ENCODE data around the gene C20orf141.
A peak's percentile ranks its signal among the peaks of the same experiment; 100 is the strongest.
"Not testable (repeated sequence)": the region's sequence is repeated elsewhere in the genome, so short reads cannot be mapped to it uniquely, and the experiment has no call there.

The C20orf141 gene

DNA sequence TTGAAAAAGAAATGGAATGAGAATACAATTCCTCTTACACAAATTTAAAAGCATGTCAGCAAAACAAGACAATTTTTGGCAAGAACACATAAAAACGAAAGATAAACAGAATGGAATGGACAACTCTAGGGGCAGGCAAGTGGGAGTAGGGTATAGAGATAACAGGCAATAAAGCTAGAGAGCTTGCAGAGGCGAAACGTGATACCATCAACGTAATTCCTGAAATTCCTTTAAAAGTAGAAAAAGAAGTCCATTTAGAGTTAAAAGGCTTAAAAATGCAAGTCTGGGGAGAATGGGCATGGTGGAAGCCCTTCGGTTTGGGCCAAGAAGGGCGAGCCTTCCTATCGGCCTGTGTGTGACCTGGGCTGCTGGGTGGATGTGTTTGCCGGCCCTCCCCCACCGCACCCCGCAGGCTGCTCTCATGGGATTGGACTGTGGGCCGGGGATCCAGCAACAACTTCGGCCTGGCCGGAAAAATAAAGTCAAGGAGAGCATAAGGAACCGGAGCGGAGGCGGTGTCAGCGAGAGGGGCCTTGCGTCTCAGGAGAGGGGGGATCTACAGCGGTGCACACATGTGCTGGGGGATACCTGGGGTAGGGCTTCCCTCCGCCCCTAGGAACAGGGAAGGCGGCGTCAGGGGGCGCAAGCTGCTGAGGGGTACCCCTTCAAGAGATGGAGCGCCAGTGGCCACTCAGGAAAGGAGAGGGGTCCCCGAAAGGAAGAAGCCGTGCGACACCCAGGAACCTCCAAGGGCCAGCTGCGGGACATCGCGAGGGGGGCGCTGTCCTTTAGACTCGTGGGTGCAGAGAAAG, 5.5 kb downstream of the C20orf141 start:
- DNase-seq (ENCODE audit: low spot score): no peak

DNA sequence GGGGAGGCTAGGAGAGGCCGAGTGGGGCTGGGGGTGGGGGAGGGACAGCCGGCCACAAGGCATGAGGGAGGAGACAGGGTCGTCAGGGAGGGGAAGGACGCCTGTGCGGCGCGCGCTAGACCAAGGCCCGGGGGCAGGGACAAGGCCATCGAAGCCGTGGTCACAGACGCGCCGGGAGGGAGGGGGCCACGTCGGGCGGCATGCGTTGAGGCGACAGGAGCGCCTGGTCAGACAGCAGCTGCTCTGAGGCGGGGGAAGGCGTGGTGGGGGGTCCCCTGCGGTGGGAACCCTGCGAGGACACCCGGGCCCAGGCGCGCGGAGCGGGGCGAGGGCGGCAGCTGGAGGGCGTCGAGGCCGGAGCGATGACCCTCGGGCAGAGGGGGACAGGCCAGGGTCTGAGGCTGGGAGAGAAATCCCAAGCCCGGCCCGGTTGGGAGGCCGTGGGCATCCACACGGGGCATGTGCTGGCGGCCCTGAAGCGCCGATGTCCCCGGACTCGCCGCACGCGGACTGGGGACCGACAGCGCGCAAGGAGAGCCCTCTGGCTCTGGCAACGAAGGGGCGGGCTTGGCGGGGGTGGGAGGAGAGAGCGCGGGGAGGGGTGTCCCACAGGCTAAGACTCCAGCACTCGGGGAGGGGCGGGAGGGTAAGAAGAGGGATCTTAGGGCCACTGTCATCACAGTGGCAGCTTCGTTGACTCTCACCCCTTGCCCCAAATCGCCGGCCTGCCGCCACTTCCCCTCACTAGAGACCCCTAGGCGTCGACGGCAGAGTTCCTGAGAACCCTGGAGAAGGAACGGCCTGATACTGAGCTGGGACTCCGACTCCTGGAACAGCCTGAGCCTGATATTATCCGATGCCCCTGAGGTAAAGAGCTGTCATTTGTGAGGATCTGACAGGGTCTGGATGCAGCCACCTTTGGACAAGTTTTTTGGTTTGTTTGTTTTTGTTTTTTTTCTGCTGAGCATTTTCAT, 6.4 kb downstream of the C20orf141 start:
- no peak for DNase-seq (ENCODE audit: low spot score)

GRCh38 chr20:2822073-2822472, 7.3 kb downstream of the C20orf141 start:
- peak; percentile 12 for DNase-seq (ENCODE audit: low spot score)

DNA sequence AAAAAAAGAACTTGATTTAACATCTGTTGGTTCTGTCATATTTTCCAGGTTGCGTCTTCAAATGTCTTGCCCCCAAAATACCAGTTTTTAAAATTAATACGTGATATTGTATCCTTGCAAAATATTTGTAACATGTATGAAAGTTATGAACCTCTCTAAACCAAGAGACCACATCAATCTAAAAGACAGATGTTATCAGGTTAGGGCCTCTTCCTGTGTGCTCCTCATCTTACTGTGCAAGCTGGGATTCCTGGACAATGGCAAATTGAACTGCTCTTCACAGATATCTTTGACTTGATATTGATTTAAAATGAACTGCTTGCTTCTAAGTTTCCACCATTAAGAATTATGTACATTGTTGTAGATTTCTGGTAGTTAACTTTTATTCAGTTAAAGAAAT, 11.0 kb downstream of the C20orf141 start:
- no peak for DNase-seq (ENCODE audit: low spot score)

DNA sequence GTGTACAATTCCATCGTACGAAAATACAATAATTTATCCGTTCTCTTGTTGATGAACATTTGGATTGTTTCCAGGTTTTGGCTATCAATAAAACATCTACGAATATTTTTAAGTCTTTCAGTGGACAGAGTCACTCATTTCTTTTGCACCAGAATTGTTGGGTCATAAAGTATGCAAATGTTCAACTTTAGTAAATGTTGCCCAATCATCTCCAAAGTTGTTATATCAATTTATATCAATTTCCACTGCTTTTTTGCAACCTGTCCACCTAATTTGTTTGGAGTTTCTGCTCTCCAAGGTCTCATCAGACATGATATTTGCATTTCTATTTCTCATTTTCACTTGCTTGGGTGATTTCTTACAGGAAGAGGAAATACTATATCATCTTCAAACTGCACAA, 11.9 kb downstream of the C20orf141 start:
- no peak for DNase-seq (ENCODE audit: low spot score)

DNA sequence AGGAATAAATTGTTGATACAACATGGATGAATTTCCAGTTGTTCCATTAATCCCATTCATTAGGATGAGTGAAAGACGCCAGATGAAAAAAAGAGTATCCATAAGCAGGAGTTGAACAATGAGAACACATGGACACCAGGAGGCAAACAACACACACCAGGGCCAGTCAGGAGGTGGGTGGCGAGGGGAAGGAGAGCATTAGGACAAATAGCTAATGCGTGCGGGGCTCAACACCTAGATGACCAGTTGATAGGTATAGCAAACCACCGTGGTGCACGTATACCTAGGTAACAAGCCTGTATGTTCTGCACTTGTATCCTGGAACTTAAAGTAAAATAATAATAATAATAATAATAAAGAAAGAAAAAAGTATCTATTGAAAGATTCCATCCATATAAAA, 14.6 kb downstream of the C20orf141 start:
- no peak for DNase-seq (ENCODE audit: low spot score)

GRCh38 chr20:2831206-2831605, 16.4 kb downstream of the C20orf141 start:
- not testable (repeated sequence) for DNase-seq (ENCODE audit: low spot score)

- DNase-seq (ENCODE audit: low spot score): no peak
Measured at GRCh38 chr20:2833761-2834160, 19.0 kb downstream of the C20orf141 start.

- no peak for DNase-seq (ENCODE audit: low spot score)
Measured at GRCh38 chr20:2834401-2835110, 19.8 kb downstream of the C20orf141 start.

DNA sequence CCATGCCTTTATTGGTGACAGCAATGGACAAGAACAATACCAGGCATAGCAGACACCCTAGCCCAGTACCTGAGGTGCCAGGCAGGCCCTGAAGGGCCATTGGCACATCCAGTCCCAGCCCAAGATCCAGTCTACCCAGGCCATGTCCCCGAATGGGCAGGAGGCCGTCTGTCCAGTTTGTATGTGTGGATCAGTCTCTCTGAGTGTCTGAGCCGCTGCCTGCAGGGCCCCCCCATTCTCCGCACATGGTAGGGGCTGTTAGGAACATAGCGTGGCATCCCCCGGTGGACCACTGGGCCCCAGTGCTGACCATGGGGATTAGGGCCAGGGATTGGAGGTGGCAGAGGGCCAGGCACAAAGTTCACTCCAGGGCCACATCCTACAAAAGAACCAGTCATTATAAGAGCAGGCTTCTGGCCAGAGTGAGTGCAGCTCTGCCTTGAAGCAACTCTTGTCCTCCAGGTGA, 20.6 kb downstream of the C20orf141 start:
- DNase-seq (ENCODE audit: low spot score): no peak

DNA sequence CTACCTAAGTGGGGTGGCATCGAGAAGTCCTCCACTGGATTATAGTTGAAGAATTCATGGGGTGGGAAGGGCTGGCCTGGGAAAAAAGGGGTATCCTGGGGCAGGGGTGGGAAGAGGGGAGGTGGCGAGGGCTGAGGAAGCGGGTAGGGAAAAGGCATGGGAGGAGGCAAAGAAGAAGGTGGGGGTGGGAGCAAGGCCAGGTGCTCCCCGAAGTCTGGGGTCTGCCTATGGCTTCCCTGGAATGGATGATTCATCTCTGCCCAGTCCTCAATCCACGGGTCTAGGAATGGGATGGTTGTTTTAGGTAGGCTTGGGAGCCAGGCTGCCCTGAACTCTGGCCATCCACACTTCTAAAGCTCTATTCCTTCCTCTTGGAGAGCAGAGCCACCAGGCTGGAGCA, 21.2 kb downstream of the C20orf141 start:
- no peak for DNase-seq (ENCODE audit: low spot score)

DNA sequence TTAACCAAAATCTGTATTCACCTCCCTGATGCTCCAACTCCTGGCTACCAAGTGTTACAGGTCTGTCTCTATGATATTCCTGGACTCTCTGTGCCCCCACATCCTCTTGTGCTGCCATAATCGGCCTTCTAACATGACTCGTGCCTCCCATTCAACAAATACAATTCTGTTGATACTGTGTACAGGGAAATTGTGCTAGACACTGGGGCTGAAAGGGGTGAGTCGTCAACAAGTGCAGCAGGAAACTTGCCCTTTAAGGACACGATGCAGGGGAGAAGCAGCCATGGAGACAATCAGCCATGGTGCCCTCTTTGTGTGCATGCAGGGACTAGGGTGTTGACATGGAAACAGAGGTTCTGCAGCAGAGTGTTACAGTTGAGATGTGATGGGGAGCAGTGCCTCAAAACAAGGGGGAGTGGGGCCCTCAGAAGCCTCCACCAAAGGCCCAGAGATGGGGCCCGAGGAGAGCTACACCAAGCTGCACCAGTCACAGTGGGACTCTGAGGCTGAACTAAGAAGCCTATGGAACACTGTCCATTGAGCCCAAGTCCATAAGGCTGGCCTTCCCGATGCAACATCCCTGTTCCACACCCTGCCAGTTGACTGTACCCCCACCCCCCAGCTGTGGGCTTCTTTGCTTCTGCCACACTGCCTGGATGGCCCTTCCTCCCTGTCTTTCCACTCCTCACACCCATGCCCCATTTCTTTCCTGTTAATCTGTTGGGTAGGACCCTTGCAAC, 22.6 kb downstream of the C20orf141 start:
- DNase-seq (ENCODE audit: low spot score): no peak

GRCh38 chr20:2838170-2838797, 23.5 kb downstream of the C20orf141 start:
- DNase-seq (ENCODE audit: low spot score): no peak

- DNase-seq (ENCODE audit: low spot score): no peak
Measured at GRCh38 chr20:2838847-2839671, 24.3 kb downstream of the C20orf141 start.

DNA sequence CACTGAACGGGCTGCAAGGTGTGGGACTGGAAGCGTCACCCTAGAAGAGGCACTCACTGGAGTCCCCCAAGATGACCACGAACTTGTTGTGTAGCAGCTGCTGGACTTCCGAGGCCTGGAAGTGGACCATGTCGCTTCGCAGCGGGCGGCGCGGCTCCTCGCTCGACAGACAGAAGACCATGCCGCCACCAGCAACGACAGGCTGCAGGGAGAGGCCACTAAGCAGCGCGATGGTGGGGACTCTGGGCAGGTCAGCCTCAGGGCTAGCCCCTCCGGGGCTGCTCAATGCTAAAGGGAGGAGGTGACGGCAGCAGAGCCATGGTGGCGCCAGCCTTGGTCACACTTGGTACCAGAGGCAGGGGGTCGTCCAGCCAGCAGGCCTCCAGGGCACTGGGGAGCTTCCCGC, 24.9 kb downstream of the C20orf141 start:
- no peak for DNase-seq (ENCODE audit: low spot score)

DNA sequence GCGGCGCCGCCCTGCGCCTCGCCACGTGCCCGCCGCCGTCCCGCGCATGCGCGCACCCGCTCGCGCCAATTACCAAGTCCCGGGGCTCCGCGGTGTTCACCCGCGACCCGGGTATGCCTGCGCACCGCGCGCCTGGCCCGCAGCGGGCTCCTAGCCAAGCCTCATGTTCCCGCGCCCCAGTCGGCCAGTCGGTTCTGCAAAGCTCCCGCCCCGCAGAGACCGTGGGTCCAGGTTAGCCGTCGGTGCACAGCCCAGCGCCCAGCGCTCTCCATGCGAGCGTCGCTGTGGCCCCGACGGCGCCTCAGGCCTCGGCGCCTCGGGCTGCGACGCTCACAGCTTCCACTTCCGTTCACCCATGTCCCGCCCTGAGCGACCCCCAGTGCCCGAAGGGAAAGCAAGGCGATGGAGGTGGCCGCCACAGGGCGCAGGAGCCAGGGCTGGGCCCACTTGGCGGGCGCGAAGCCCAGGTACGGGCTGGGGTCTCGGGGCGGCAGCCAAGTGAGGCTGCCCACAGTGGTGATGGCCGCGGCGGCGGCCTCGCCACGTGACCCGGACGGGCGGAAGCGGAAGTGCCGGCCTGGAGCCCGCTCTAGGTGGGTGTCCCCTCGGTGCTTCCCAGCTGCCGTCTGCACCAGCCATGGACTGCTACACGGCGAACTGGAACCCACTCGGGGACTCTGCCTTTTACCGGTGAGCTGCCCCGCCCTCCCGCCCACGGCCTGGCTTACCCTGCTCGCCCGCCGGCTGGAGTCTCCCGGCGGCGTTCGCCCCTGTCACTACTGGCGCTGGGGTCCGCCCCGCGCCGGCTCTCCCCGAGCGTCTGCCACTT, 25.6 kb downstream of the C20orf141 start, which contains the start of the genes PCED1A and VPS16:
PCED1A (minus strand) TSS at position 518 of the 829 bp plus-strand sequence. CDS start 743 bp downstream, outside the sequence.
VPS16 (plus strand) TSS at position 608 of the 829 bp plus-strand sequence; CDS start at position 638, 30 bp downstream.
- DNase-seq (ENCODE audit: low spot score): peak; percentile 99

- DNase-seq (ENCODE audit: low spot score): peak; percentile 86
Measured at GRCh38 chr20:2840967-2841531, 26.3 kb downstream of the C20orf141 start.

- DNase-seq (ENCODE audit: low spot score): no peak
Measured at GRCh38 chr20:2845607-2846006, 30.8 kb downstream of the C20orf141 start.

Measured in AG20443 (cell line).